ENCODE measurements around the gene DCC.
A peak's percentile ranks its signal among the peaks of the same experiment; 100 is the strongest.

Gene DCC

GRCh38 chr18:52738946-52739345 is 398.9 kb downstream of the DCC start:
- no peaks in the 10 kb centered on the region for H3K27me3 Mint-ChIP-seq (ENCODE audit: low read depth)
- H3K4me1 Mint-ChIP-seq, result no peaks in the 10 kb centered on the region
- no peaks in the 10 kb centered on the region for H3K9me3 Mint-ChIP-seq
- no peaks in the 10 kb centered on the region for H3K36me3 Mint-ChIP-seq (ENCODE audit: low read depth)
- no peak overlapping the region for H3K27ac Mint-ChIP-seq
- no peak overlapping the region for H3K4me3 Mint-ChIP-seq
- no peak for TF ChIP-seq CTCF (IDR thresholded peaks at IDR 0.05; ENCODE audit: unreplicated experiment in 3 of 3)

- Mint-ChIP-seq H3K9me3 (no peaks in the 10 kb centered on the region), H3K27me3 (ENCODE audit: low read depth) (no peaks in the 10 kb centered on the region), H3K4me3 (no peak overlapping the region), H3K27ac (peak overlapping the region in 2 of 3 experiments; percentile 33 to 47), H3K4me1 (peaks cover 8% of the 10 kb centered on the region), H3K36me3 (ENCODE audit: low read depth) (no peaks in the 10 kb centered on the region)
- TF ChIP-seq CTCF (IDR thresholded peaks at IDR 0.05; ENCODE audit: unreplicated experiment in 3 of 3), result no peak
Measured at GRCh38 chr18:52746986-52747385, 407.0 kb downstream of the DCC start.

- no peak overlapping the region for H3K27ac Mint-ChIP-seq
- H3K4me1 Mint-ChIP-seq, result peaks cover 8% of the 10 kb centered on the region
- no peak overlapping the region for H3K4me3 Mint-ChIP-seq
- TF ChIP-seq CTCF (IDR thresholded peaks at IDR 0.05; ENCODE audit: unreplicated experiment in 3 of 3), result no peak
- no peaks in the 10 kb centered on the region for H3K9me3 Mint-ChIP-seq
- no peaks in the 10 kb centered on the region for H3K27me3 Mint-ChIP-seq (ENCODE audit: low read depth)
- H3K36me3 Mint-ChIP-seq (ENCODE audit: low read depth), result no peaks in the 10 kb centered on the region
Measured at GRCh38 chr18:52747869-52748268, 407.9 kb downstream of the DCC start.

GRCh38 chr18:52748343-52748742 is 408.3 kb downstream of the DCC start:
- no peaks in the 10 kb centered on the region for H3K36me3 Mint-ChIP-seq (ENCODE audit: low read depth)
- H3K9me3 Mint-ChIP-seq, result no peaks in the 10 kb centered on the region
- H3K4me1 Mint-ChIP-seq, result peaks cover 8% of the 10 kb centered on the region

GRCh38 chr18:52749542-52749941 is 409.5 kb downstream of the DCC start:
- no peak for TF ChIP-seq CTCF (IDR thresholded peaks at IDR 0.05; ENCODE audit: unreplicated experiment in 3 of 3)
- Mint-ChIP-seq H3K4me1 (peaks cover 8% of the 10 kb centered on the region), H3K27ac (no peak overlapping the region), H3K4me3 (no peak overlapping the region), H3K27me3 (ENCODE audit: low read depth) (no peaks in the 10 kb centered on the region), H3K9me3 (no peaks in the 10 kb centered on the region), H3K36me3 (ENCODE audit: low read depth) (no peaks in the 10 kb centered on the region)

More at GRCh38 chr18:52748343-52748742, 408.3 kb downstream of the DCC start:
- TF ChIP-seq CTCF (IDR thresholded peaks at IDR 0.05; ENCODE audit: unreplicated experiment in 3 of 3), result no peak
- no peak overlapping the region for H3K27ac Mint-ChIP-seq
- H3K4me3 Mint-ChIP-seq, result no peak overlapping the region
- H3K27me3 Mint-ChIP-seq (ENCODE audit: low read depth), result no peaks in the 10 kb centered on the region

- H3K27ac Mint-ChIP-seq, result no peak overlapping the region
- no peaks in the 10 kb centered on the region for H3K27me3 Mint-ChIP-seq (ENCODE audit: low read depth)
- H3K36me3 Mint-ChIP-seq (ENCODE audit: low read depth), result no peaks in the 10 kb centered on the region
- no peak overlapping the region for H3K4me3 Mint-ChIP-seq
- no peak for TF ChIP-seq CTCF (IDR thresholded peaks at IDR 0.05; ENCODE audit: unreplicated experiment in 3 of 3)
- H3K9me3 Mint-ChIP-seq, result no peaks in the 10 kb centered on the region
- H3K4me1 Mint-ChIP-seq, result peaks cover 8% of the 10 kb centered on the region
Measured at GRCh38 chr18:52750995-52751394, 411.0 kb downstream of the DCC start.

Measured in nephron (organoid).